Brain microvascular endothelial cell (primary cell): ENCODE measurements around the gene ZSCAN5C.
"Not testable (repeated sequence)": the region's sequence is repeated elsewhere in the genome, so short reads cannot be mapped to it uniquely, and the experiment has no call there.

Experiments
- DNase-seq: peaks from one replicate; pipeline ENCODE4 v3.0.0-alpha.2; 2020
- H3K27ac ChIP-seq: fragments of 250-450 bp; sonication (Bioruptor Pico); 2 replicates; pipeline ENCODE4 v1.5.1; 2020; ENCODE audit warnings: mild to moderate bottlenecking, moderate library complexity
- H3K27me3 ChIP-seq: fragments of 250-450 bp; sonication (Bioruptor Pico); replicated peaks from 2 replicates; pipeline ENCODE4 v1.5.1; 2020; ENCODE audit warnings: mild to moderate bottlenecking
- H3K36me3 ChIP-seq: fragments of 250-450 bp; sonication (Bioruptor Pico); replicated peaks from 2 replicates; pipeline ENCODE4 v1.5.1; 2020; ENCODE audit warnings: mild to moderate bottlenecking
- H3K4me3 ChIP-seq: 2 replicates; pipeline ENCODE4 v1.5.1; 2011; ENCODE audit warnings: low read depth, mild to moderate bottlenecking, control low read depth, low read length, moderate library complexity
- CTCF ChIP-seq: IDR thresholded peaks from 2 replicates; pipeline ENCODE4 v1.5.1; 2011; ENCODE audit warnings: low read depth, mild to moderate bottlenecking, moderate library complexity, low read length, control low read depth, inconsistent platforms; ENCODE audit errors: missing control alignments
- in situ Hi-C: cut with HindIII; loops from 2 replicates; pipeline ENCODE4 v1.10.0; 2017; ENCODE audit warnings: low sequenced_read_pairs, low pct_ligation_motif_present

ZSCAN5C gene

GRCh38 chr19:56167064-56167578 is 35.0 kb upstream of the ZSCAN5C start:
- Histone ChIP-seq H3K4me3 (no peak overlapping the region), H3K36me3 (no peaks in the 10 kb centered on the region), H3K27ac (no peak overlapping the region), H3K27me3 (no peaks in the 10 kb centered on the region)
- no peak for DNase-seq
- TF ChIP-seq CTCF = no peak
- in situ Hi-C loops = no loop called here

- Histone ChIP-seq H3K27me3 (no peaks in the 10 kb centered on the region), H3K36me3 (no peaks in the 10 kb centered on the region), H3K27ac (no peak overlapping the region), H3K4me3 (no peak overlapping the region)
- peak; percentile 16 for DNase-seq
- in situ Hi-C loops = no loop called here
- no peak for TF ChIP-seq CTCF
These were observed 31.8 kb upstream of the ZSCAN5C start for GRCh38 chr19:56170261-56170660.

GRCh38 chr19:56174086-56174485 is 28.0 kb upstream of the ZSCAN5C start:
- Histone ChIP-seq H3K36me3 (no peaks in the 10 kb centered on the region), H3K27ac (no peak overlapping the region), H3K27me3 (no peaks in the 10 kb centered on the region), H3K4me3 (no peak overlapping the region)
- DNase-seq = no peak
- in situ Hi-C loops = no loop called here
- TF ChIP-seq CTCF = no peak

GRCh38 chr19:56174550-56174949 is 27.5 kb upstream of the ZSCAN5C start:
- no peaks in the 10 kb centered on the region for H3K27me3 ChIP-seq
- H3K27ac ChIP-seq = no peak overlapping the region
- no peak for DNase-seq
- in situ Hi-C loops = no loop called here
- no peak overlapping the region for H3K4me3 ChIP-seq
- TF ChIP-seq CTCF = no peak
- H3K36me3 ChIP-seq = no peaks in the 10 kb centered on the region

GRCh38 chr19:56175861-56176307 is 26.2 kb upstream of the ZSCAN5C start, which contains the start of gene GALP:
TSS of gene GALP (plus strand) at chr19:56176008. CDS start at chr19:56177109, 1,101 bp downstream.
- H3K27me3 ChIP-seq, H3K4me3 ChIP-seq, DNase-seq, H3K27ac ChIP-seq, in situ Hi-C loops, H3K36me3 ChIP-seq: not testable (repeated sequence)

GRCh38 chr19:56176310-56176709 is 25.8 kb upstream of the ZSCAN5C start:
- H3K4me3 ChIP-seq, H3K27ac ChIP-seq, H3K27me3 ChIP-seq, DNase-seq, H3K36me3 ChIP-seq, in situ Hi-C loops: not testable (repeated sequence)

- Histone ChIP-seq H3K27ac (no peak overlapping the region), H3K27me3 (no peaks in the 10 kb centered on the region), H3K4me3 (no peak overlapping the region), H3K36me3 (no peaks in the 10 kb centered on the region)
- no peak for TF ChIP-seq CTCF
- no peak for DNase-seq
- in situ Hi-C loops = no loop called here
These were observed 25.2 kb upstream of the ZSCAN5C start for GRCh38 chr19:56176881-56177280.
